Activated naive CD4-positive, alpha-beta T cell treated with Interleukin-2 at 50 U/mL for 16 hours (primary cell): Measurements from ENCODE around the gene CCM2.
"Not testable (repeated sequence)": the region's sequence is repeated elsewhere in the genome, so short reads cannot be mapped to it uniquely, and the experiment has no call there.

Source experiments
- DNase-seq: peaks from one replicate; pipeline ENCODE4 v3.0.0-alpha.2; 2020

Gene CCM2

DNA sequence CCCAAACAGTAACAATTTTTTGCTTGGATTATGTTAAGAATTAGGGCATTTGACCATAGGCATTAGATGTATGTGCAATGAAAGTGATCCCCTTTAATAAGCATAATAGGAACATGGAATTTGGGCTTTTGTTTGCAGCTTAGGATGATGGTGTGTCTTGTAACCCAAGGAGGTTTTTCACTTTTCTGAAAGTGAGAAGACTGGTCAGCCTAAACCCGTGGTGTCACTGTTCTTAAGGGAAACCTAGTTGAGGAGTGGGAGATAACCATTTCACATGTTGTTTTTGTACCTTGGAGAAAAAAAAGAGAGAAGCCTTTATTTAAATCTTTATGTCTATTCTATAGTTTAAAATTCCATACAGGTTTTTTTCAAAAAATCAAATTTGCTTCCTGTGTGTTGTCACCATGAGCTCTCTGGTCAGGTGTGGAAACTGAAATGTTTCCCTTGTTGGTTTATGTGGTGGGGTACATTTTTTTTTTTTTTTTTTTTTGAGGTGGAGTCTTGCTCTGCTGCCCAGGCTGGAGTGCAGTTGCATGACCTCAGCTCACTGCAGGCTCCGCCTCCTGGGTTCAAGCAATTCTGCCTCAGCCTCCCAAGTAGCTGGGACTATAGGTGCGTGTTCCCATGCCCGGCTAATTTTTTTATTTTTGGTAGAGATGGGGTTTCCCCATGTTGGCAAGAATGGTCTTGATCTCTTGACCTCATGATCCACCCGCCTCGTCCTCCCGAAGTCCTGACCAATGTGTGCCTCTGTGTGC is 7.7 kb downstream of the CCM2 start:
- no peak for DNase-seq

DNA sequence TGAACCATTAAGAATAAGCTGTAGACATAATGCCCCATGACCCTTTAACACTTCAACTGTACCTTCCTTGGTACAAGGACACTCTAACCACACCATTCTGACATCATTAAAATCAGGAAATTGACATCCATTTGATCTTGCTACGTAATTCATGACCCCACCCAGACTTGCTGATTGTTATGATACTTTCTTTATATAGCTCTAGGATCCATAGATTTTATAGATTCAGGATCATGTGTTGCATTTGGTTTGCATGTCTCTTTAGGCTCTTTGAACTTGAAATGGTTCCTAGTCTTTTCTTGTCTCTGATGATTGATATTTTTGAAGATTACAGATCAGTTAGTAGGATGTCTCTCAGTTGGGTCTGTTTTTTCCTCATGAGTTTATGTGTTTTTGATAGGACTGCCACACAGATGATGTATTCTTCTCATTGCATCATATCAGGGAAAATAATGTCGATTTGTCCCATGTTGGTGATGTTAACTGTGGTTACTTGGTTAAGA is 13.5 kb downstream of the CCM2 start:
- no peak for DNase-seq

DNA sequence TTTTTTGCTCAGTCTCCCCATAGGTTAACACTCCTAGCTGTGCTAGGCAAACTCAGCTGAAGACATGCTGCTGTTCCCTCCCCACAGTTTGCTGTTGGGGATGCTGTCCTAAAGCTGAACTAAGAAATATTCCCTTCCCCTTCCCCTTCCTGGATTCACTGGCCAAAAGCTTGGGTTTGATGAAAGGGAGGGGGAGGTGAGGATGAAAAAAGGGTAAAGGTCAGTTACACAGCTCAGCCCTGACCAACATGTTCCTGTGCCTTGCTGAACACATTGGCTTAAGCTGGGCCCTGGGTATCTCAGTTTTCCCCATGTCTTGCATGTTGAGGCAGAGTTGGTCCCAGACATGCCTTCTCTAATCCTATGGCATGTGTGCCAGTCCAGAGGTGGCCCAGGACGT is 15.3 kb downstream of the CCM2 start:
- DNase-seq, result no peak

DNA sequence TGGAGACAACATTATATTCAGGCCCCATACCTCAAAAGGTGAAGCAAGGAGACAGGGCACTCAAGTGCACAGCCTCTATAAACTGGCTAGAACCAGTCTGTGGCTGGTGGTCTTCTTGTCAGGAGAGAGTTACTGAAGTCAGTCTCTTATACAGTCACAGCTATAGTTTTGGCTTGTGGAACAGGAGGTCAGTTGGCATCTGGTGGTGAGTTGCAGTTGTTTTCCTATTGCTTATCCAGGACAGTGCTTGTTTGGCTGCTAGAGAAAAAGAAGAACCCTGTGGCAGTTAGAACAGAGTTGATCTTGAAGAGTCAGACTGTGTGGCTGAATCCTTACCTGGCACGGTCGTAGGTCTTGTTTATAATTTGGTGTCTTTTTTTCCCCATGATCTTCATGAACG is 17.3 kb downstream of the CCM2 start:
- DNase-seq, result no peak

GRCh38 chr7:45020915-45021314 is 20.9 kb downstream of the CCM2 start:
- no peak for DNase-seq

DNA sequence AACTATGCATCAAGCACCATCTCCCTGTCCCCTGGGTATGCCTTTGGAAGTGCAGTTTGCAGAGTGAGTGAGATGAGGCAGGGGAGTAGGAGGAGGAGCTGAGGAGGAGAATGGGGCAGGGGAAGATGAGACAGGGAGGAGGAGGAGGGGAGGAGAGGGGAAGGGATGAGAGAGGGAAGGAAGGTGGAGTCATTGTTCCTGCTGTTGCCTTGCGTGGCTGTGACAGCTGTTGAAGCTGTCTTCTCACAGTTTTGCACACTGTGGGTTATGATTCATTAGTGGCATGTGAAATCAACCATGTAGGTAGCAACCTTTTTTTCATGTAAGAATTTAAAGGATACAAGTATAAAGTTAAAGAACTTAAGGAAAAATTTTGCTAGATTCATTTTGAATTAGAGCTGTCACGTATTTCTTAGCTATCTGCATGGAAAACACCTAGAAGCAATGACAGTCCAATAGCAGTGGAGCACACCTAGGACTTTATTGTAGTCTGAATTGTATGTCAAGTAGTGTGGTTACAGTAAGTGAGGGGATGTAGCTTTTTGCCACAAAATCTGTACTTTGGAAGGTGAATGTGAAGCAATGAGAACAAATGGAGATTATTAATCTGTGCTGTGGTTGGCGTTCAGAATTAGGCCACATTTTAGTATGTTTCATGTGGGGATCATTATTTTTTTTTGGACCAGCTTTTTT is 21.7 kb downstream of the CCM2 start:
- DNase-seq, result no peak

- no peak for DNase-seq
These were observed 24.2 kb downstream of the CCM2 start for GRCh38 chr7:45024126-45024744.

GRCh38 chr7:45025473-45025872 is 25.5 kb downstream of the CCM2 start:
- DNase-seq, result not testable (repeated sequence)

DNA sequence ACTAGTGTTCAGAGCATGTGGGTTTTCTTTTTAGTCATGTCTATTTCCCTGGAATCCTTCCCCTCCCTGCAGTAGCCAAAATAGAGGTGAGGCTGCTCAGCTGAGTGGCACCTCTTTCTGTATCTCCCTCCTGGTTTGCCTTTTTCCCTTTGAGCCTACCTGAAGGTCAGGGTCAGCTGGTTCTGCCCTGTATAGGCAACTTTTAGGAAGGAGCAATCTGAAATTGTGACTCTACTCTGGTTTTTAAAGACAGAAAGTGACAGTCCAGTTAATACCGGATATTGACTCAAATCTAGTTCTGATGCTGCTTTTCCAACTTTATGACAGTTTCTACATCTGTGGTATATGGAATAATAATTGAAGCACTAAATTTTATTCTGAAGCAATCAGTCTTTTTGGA is 26.0 kb downstream of the CCM2 start:
- DNase-seq, result no peak

DNA sequence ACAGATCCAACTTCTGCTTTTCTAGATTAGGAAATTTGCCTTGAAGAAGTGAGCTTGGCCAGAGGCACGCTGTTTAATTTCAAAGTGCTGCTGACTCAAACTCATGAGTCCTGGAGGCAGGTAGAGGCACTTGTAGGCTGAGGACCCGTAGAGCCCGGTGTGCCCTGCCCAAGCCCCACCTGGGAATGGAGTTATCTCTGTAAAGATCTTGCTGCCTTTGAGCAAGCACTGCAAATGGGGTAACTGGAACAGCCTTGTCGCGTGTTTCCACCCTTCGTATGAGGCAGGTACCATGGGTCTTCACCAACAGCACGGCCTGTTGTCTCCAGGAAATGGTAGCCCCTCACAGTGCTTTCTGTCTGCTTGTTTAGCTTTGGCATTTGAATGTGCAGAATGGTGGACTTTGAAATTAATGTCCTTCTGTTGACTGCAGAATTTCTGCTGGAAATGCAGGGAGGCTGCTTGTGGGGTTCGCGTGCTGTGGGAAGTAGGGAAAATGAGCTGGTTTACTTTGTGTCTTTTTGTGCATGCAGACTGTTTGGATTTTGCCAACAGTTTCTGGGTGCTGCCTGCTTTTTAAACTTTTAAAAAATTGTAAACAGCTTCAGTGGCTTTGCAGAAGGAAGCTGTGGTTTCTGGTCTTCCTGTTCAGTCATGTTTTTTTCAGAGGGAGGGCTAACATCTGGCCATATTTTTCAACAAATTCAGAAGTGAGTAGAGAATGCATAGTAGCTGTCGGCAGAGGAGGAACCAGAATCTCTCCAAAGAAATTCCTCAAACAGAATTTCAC is 27.2 kb downstream of the CCM2 start:
- DNase-seq, result peak; percentile 12

GRCh38 chr7:45027774-45028114 is 27.7 kb downstream of the CCM2 start:
- DNase-seq, result no peak

- DNase-seq, result no peak
These were observed 28.3 kb downstream of the CCM2 start for GRCh38 chr7:45028138-45028919.

DNA sequence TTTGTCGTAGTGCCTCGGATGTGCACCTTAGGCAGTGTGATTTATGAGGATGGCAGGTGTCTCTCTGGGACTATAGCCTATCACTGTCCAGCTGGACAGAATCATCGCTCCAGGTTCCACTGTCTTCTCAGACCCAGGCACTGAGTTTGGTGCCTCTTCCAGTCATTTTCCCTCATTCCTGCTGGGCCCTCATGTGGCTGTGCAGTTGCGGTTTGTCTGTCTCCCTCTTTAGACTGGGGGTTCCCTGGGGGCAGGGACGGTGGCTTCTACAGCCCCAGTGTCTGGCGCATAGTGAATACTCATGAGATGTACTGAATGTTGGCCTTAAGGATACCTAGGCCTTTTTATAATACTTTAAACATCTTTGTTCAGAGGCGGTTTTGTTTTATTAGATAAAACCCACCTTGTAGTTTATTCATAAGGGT is 28.9 kb downstream of the CCM2 start:
- no peak for DNase-seq

- no peak for DNase-seq
These were observed 31.8 kb downstream of the CCM2 start for GRCh38 chr7:45031829-45032228.

- DNase-seq, result no peak
These were observed 32.4 kb downstream of the CCM2 start for GRCh38 chr7:45032421-45032820.

- DNase-seq, result peak; percentile 21
These were observed 33.4 kb downstream of the CCM2 start for GRCh38 chr7:45033261-45033930.

GRCh38 chr7:45033931-45034290 is 33.9 kb downstream of the CCM2 start:
- DNase-seq, result no peak

- not testable (repeated sequence) for DNase-seq
These were observed 34.7 kb downstream of the CCM2 start for GRCh38 chr7:45034710-45035109.

- no peak for DNase-seq
These were observed 35.4 kb downstream of the CCM2 start for GRCh38 chr7:45035371-45035770.

GRCh38 chr7:45035893-45036292 is 35.9 kb downstream of the CCM2 start:
- peak; percentile 24 for DNase-seq

DNA sequence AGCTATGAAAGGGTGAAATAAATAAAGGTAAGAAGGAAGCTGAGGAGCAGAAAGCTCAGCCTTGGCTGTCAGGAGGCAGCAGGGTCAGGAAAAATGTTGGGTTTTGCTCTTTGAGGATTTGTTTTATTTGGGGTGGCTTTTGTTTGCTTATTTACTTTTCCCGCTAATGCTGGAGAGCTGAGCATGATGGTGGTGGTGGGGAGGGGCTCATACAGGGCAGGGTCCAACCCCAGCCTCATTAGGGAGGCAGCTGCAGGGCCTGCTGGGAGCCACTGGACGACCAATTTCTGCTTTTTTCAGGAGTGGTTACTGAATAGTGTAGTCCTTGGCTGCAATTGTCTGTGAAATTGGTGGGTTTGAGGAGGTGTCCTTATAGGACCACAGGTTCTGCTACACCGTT is 36.3 kb downstream of the CCM2 start:
- DNase-seq, result no peak

GRCh38 chr7:45036796-45037195 is 36.8 kb downstream of the CCM2 start:
- peak; percentile 24 for DNase-seq
